Esophagus muscularis mucosa (tissue), 4 donors: ENCODE data around the gene NOG. TPM values are rescaled to one million over a fixed set of nuclear protein-coding genes. Genes with fewer than 3 reads are reported as not detected.

Source experiments
- DNase-seq: peaks from one replicate; pipeline ENCODE4 v3.0.0-alpha.2; 2017; ENCODE audit errors: extremely low spot score
- H3K27ac ChIP-seq, 4 donors: fragments of 200-600 bp; sonication (generic); replicated peaks in 1 of 4; 1 replicate in 3 of 4; 2 replicates in 1 of 4; pipeline ENCODE4 v1.5.1; 2016 to 2019; ENCODE audit warnings: mild to moderate bottlenecking in 1 of 4
- H3K27me3 ChIP-seq, 4 donors: fragments of 200-600 bp; sonication (generic); one replicate each; pipeline versions ENCODE4 v1.5.1 to v1.6.0; 2016 to 2019
- H3K36me3 ChIP-seq, 4 donors: fragments of 200-600 bp; sonication (generic); one replicate each; pipeline ENCODE4 v1.5.1; 2016 to 2019
- H3K4me1 ChIP-seq, 4 donors: fragments of 200-600 bp; sonication (generic); one replicate each; pipeline ENCODE4 v1.5.1; 2016 to 2019
- H3K4me3 ChIP-seq, 4 donors: fragments of 200-600 bp; sonication (generic); 1 replicate in 2 of 4; 2 replicates in 2 of 4; pipeline ENCODE4 v1.5.1; 2016 to 2019; ENCODE audit warnings: mild to moderate bottlenecking in 4 of 4, moderate library complexity in 1 of 4
- H3K9me3 ChIP-seq, 4 donors: fragments of 200-600 bp; sonication (generic); 1 replicate in 3 of 4; 2 replicates in 1 of 4; pipeline ENCODE4 v1.5.1; 2016 to 2019
- EP300 ChIP-seq: sonication (generic); formaldehyde crosslinking; IDR thresholded peaks from one replicate; pipeline ENCODE4 v1.6.1; 2017; ENCODE audit warnings: antibody characterized with exemption
- POLR2A ChIP-seq: fragments of 450-650 bp; IDR thresholded peaks from one replicate; pipeline ENCODE4 v1.6.1; 2017; ENCODE audit warnings: antibody characterized with exemption, moderate library complexity, mild to moderate bottlenecking, low read depth
- POLR2AphosphoS5 ChIP-seq, 2 donors: sonication (generic); formaldehyde crosslinking; IDR thresholded peaks; one replicate each; pipeline ENCODE4 v1.6.1; 2017; ENCODE audit warnings: antibody characterized with exemption in 2 of 2
- WGBS: methylation state at CpG from one replicate; pipeline ENCODE4 v1.1.5; 2018; 5-methylcytosine and 5-hydroxymethylcytosine counted together
- intact Hi-C: fragments of 100-400 bp; cut with DNase I; formaldehyde crosslinking; loops from one replicate; pipeline ENCODE4 v1.15.1; 2023
- total RNA-seq, 4 donors: library from RNA; depleted of rRNA; stranded (reverse); fragments of >200 nt; gene quantifications; one replicate each; pipeline versions ENCODE4 v1.1.0 to v1.2.1, GENCODE V29; 2016
- TF ChIP-seq, protein P1 (sequence below), 3 experiments: fragments of 200-600 bp in 2 of 3; fragments of 450-650 bp in 1 of 3; sonication (generic) in 2 of 3; IDR thresholded peaks; one replicate each; pipeline ENCODE4 v1.5.1; 2017 to 2019; ENCODE audit warnings: antibody characterized with exemption in 3 of 3, mild to moderate bottlenecking in 2 of 3, moderate library complexity in 1 of 3

Gene NOG
- total RNA-seq: 1 to 10 TPM in 3 of 4 donors, under 1 TPM in 1; 0.42 to 9.1 (median 6.7) TPM

DNA sequence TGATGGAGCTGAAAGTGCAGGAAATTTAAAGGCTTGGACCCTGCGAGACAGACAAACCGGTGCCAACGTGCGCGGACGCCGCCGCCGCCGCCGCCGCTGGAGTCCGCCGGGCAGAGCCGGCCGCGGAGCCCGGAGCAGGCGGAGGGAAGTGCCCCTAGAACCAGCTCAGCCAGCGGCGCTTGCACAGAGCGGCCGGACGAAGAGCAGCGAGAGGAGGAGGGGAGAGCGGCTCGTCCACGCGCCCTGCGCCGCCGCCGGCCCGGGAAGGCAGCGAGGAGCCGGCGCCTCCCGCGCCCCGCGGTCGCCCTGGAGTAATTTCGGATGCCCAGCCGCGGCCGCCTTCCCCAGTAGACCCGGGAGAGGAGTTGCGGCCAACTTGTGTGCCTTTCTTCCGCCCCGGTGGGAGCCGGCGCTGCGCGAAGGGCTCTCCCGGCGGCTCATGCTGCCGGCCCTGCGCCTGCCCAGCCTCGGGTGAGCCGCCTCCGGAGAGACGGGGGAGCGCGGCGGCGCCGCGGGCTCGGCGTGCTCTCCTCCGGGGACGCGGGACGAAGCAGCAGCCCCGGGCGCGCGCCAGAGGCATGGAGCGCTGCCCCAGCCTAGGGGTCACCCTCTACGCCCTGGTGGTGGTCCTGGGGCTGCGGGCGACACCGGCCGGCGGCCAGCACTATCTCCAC is at the start of gene NOG:
NOG (plus strand) TSS at position 54 of the 674 bp plus-strand sequence; CDS start at position 579, 525 bp downstream.
- WGBS: under 1% methylated on average over 19 of the region's 85 CpGs
- TF ChIP-seq EP300: no peak
- Histone ChIP-seq H3K27ac (peak within 1 kb of the TSS; percentile 55 to 84 (median 82)), H3K36me3 (no peaks in the 10 kb centered on the region), H3K4me3 (peak within 1 kb of the TSS; percentile 63 to 70 (median 66)), H3K4me1 (peaks cover 50 to 63% (median 62%) of the 10 kb centered on the region in 4 donors), H3K9me3 (no peaks in the 10 kb centered on the region), H3K27me3 (peaks cover 3 to 59% (median 31%) of the 10 kb centered on the region in 4 donors)
- no peak for DNase-seq
- intact Hi-C loops: loop anchor here (5.0 to 10.0 kb wide), 2 partner anchors 81 to 189 kb away; no protein-coding TSS in a partner anchor

DNA sequence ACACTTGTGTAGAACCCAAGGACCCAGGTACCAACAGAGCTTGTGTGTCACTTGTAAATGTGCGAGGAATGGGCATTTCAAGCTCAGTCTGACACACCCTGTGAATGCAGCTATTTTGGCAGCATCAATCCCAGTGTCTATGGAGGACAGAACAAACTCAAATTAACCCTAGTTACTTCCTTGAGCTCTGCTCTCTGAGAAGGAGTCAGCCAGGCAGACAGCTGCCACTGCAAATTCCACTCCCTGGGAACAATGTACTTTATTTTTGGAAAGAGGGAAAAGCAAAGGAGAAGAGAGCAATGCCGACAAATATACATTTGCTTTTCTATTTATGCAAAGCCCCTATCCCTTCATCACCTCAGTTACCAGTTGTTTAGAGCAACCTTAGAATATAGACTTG is 48.4 kb upstream of the NOG start:
- H3K9me3 ChIP-seq: no peaks in the 10 kb centered on the region
- no peak for DNase-seq
- TF ChIP-seq POLR2AphosphoS5 (IDR thresholded peaks at IDR 0.05): no peak
- no peak for TF ChIP-seq POLR2A
- no peak overlapping the region for H3K27ac ChIP-seq
- intact Hi-C loops: no loop called here
- H3K36me3 ChIP-seq: no peaks in the 10 kb centered on the region
- WGBS: 41% methylated on average over 2 of the region's 2 CpGs
- H3K27me3 ChIP-seq: no peaks in the 10 kb centered on the region
- H3K4me3 ChIP-seq: no peak overlapping the region
- H3K4me1 ChIP-seq: no peaks in the 10 kb centered on the region

DNA sequence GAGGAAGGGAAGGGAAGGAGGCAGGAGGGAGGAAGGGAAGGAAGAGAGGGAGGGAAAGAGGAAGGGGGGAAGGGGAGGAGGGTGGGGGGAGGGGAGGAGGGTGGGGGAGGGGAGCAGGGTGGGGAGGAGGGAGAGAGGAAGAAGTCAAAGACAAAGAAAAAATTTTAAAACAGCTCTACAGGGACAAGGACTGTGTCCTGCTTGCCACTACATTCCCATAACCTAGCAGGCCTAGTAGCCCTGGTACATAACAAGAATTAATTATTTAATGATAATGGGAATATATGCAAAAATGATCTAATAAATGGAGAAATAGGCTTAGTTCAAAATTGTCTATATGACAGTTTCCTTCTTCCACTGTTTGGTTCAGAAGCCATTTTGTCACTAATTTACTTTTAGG is 47.6 kb upstream of the NOG start:
- intact Hi-C loops: no loop called here
- H3K4me3 ChIP-seq: no peak overlapping the region
- H3K9me3 ChIP-seq: no peaks in the 10 kb centered on the region
- H3K27ac ChIP-seq: no peak overlapping the region
- DNase-seq: no peak
- no peaks in the 10 kb centered on the region for H3K27me3 ChIP-seq
- TF ChIP-seq POLR2AphosphoS5 (IDR thresholded peaks at IDR 0.05) (no peak), POLR2A (no peak), EP300 (no peak)
- TF ChIP-seq, protein P1, sequence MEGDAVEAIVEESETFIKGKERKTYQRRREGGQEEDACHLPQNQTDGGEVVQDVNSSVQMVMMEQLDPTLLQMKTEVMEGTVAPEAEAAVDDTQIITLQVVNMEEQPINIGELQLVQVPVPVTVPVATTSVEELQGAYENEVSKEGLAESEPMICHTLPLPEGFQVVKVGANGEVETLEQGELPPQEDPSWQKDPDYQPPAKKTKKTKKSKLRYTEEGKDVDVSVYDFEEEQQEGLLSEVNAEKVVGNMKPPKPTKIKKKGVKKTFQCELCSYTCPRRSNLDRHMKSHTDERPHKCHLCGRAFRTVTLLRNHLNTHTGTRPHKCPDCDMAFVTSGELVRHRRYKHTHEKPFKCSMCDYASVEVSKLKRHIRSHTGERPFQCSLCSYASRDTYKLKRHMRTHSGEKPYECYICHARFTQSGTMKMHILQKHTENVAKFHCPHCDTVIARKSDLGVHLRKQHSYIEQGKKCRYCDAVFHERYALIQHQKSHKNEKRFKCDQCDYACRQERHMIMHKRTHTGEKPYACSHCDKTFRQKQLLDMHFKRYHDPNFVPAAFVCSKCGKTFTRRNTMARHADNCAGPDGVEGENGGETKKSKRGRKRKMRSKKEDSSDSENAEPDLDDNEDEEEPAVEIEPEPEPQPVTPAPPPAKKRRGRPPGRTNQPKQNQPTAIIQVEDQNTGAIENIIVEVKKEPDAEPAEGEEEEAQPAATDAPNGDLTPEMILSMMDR (IDR thresholded peaks at IDR 0.05): no peak
- H3K4me1 ChIP-seq: no peaks in the 10 kb centered on the region
- H3K36me3 ChIP-seq: no peaks in the 10 kb centered on the region

DNA sequence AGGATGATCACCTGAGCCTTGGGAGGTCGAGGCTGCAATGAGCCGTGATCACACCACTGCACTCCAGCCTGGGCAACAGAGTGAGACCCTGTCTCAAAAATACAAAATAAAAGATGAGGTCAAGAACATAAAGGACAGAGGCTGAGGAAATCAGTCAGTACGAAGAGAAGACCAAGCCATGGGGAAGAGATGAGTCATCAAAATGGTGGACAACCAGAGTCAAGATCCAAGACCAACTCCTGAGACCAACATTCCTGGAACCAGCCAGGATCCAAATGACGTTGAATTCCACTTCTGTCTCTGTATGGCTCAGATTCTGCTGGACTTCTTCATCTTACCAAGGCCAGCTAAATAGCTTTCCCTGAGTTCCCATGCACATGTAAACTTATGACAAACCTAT is 44.8 kb upstream of the NOG start:
- intact Hi-C loops: no loop called here
- TF ChIP-seq, protein P1 (IDR thresholded peaks at IDR 0.05): no peak
- TF ChIP-seq POLR2A (no peak), POLR2AphosphoS5 (IDR thresholded peaks at IDR 0.05) (no peak), EP300 (no peak)
- no peaks in the 10 kb centered on the region for H3K36me3 ChIP-seq
- H3K4me1 ChIP-seq: no peaks in the 10 kb centered on the region
- H3K27me3 ChIP-seq: peaks cover 0 to 6% (median 0%) of the 10 kb centered on the region in 4 donors
- DNase-seq: no peak
- WGBS: 85% methylated on average over 4 of the region's 4 CpGs
- H3K27ac ChIP-seq: no peak overlapping the region
- H3K9me3 ChIP-seq: peaks cover 0 to 7% (median 0%) of the 10 kb centered on the region in 4 donors
- H3K4me3 ChIP-seq: no peak overlapping the region

DNA sequence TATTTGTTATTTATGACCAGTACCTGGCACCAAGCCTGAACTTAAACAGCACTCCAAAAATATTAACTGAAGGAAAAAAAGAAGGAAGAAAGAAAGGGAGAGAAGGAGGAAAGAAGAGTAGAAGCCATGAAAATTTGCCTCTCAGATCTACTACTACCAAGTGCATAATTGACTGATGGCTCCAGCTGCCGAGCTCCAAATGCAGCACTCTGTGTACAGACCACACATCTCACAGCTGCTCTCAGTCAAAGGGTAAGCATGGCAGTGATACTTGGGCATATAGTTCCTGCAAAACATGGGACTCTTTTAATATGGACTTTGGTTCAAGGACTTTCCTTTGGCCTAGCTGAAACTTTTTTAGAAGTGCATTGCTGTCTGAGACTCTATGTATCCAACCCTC is 44.0 kb upstream of the NOG start:
- H3K27ac ChIP-seq: no peak overlapping the region
- H3K36me3 ChIP-seq: no peaks in the 10 kb centered on the region
- H3K9me3 ChIP-seq: peaks cover 0 to 7% (median 0%) of the 10 kb centered on the region in 4 donors
- intact Hi-C loops: no loop called here
- DNase-seq: no peak
- no peaks in the 10 kb centered on the region for H3K4me1 ChIP-seq
- TF ChIP-seq POLR2A (no peak), EP300 (no peak)
- TF ChIP-seq, protein P1 (IDR thresholded peaks at IDR 0.05): no peak
- peaks cover 0 to 6% (median 0%) of the 10 kb centered on the region in 4 donors for H3K27me3 ChIP-seq
- H3K4me3 ChIP-seq: no peak overlapping the region
- 68% methylated on average over 1 of the region's 1 CpG for WGBS
